Measurements from ENCODE around the gene SPATA13. TPM values are rescaled to one million over a fixed set of nuclear protein-coding genes. Genes with fewer than 3 reads are reported as not detected.

Gene SPATA13
- total RNA-seq, 4 donors from 2014 or later = 9.0 to 46.0 (median 18.7) TPM

DNA sequence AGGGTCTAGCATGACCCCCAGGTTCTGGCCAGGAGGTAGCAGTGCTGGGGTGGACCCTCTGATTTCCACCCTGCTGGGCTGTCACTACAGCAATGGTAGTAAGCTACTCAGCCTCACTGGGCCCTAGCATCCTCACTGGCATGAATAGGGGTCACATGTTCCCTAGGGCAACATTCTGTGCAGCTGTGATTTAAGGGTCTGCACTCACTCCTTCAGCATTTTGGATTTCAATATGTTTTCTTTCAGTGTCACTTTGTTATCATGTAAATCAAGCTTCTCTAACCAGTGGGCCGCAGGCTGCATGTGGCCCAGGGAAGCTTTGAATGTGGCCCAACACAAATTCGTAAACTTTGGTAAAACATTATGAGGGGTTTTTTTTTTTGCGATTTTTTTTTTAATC is 57.8 kb downstream of the SPATA13 start:
- TF ChIP-seq, protein P1, sequence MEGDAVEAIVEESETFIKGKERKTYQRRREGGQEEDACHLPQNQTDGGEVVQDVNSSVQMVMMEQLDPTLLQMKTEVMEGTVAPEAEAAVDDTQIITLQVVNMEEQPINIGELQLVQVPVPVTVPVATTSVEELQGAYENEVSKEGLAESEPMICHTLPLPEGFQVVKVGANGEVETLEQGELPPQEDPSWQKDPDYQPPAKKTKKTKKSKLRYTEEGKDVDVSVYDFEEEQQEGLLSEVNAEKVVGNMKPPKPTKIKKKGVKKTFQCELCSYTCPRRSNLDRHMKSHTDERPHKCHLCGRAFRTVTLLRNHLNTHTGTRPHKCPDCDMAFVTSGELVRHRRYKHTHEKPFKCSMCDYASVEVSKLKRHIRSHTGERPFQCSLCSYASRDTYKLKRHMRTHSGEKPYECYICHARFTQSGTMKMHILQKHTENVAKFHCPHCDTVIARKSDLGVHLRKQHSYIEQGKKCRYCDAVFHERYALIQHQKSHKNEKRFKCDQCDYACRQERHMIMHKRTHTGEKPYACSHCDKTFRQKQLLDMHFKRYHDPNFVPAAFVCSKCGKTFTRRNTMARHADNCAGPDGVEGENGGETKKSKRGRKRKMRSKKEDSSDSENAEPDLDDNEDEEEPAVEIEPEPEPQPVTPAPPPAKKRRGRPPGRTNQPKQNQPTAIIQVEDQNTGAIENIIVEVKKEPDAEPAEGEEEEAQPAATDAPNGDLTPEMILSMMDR (IDR thresholded peaks at IDR 0.05) = no peak
- ATAC-seq (ENCODE audit: low FRiP score) = no peak
- no peak for DNase-seq (ENCODE audit: low spot score)

DNA sequence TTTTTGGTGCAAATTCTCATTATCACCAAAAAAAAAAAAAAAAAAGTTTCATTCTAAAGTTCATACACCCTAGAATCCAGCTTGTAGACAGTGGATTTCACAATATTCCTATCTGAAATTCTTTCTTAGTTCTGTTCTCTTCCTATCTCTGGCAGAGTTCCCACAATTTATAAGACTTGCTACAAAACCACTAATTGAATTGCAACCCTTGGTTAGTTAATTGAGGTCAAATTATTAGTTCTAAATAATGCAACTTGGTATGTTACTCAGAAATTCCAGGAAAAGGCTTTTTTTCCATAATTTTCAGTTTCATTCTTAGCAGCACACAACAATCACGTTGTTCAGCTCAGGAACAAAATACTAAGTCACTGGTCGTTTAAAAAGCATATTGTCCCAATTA is 58.5 kb downstream of the SPATA13 start:
- ATAC-seq (ENCODE audit: low FRiP score) (no peak), DNase-seq (ENCODE audit: low spot score) (no peak)
- TF ChIP-seq, protein P1 (IDR thresholded peaks at IDR 0.05) = no peak

DNA sequence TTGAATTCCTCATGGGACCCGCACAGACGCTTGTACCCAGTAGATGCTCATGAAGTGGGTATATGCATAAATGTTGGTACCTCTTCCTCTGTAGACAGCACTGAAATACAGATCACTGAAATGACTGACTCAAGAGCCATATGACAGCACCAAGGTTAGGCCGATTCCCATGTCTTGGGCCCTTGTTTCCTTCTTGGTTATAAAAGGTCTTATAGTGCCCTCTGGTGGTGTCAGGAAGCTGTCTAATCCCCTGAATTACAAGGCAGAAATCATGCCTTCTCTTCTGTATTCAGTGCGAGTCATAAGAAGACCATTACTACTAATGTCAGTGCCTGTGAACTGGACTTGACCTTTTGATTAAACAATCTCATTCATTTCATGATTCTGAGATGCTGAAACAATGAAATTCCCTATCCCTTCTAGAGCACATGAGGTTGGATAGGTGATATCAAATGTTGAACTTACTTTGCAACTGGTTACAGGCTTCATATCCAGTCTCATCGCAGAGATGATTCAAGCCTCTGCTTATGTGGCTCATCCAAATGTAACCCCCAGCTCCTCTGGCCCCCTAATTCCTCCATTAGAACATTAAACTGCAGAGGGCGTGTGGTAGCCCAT is 59.7 kb downstream of the SPATA13 start:
- TF ChIP-seq, protein P1 (IDR thresholded peaks at IDR 0.05) = peak in 2 of 3 donors; percentile 6 to 48
- ATAC-seq (ENCODE audit: low FRiP score) (peak; percentile 79), DNase-seq (ENCODE audit: low spot score) (no peak)

DNA sequence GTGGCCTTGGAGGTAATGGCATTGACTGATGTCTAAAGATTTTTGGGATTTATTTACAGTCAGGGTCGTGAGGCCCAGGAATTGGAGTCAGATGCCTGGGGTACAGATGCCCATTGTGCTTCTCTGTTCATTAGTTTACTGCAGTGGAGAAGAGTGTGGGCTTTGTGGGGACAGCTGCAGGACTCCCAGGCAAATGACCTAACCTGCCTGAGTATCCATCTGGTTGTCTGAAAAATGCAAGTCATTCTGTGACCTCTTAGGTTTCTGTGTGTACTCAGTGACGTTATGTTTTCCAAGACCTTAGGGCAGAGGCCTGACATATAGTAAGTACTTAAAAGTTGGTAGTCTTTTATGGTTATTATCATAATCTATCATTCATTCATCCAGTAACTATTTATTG is 60.5 kb downstream of the SPATA13 start:
- TF ChIP-seq, protein P1 (IDR thresholded peaks at IDR 0.05) = no peak
- no peak for ATAC-seq (ENCODE audit: low FRiP score)
- DNase-seq (ENCODE audit: low spot score) = no peak

DNA sequence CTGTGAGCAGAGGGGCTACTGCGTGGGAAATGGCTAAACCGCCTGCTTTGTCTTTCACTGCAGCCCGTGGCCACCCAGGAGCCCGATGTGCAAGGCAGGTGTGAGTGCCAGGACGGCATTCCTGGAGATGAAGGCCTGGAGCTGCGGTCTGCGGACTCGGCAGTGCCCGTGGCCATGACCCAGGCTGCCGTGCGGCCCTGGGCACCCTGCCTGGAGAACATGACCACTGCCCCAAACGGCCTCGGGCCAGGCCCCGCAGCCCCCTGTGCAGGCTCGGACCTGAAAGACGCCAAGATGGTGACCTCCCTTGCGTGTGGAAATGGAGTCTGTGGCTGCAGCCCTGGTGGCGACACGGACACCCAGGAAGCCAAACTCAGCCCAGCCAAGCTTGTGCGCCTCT is 62.2 kb downstream of the SPATA13 start:
- TF ChIP-seq, protein P1 (IDR thresholded peaks at IDR 0.05) = no peak

DNA sequence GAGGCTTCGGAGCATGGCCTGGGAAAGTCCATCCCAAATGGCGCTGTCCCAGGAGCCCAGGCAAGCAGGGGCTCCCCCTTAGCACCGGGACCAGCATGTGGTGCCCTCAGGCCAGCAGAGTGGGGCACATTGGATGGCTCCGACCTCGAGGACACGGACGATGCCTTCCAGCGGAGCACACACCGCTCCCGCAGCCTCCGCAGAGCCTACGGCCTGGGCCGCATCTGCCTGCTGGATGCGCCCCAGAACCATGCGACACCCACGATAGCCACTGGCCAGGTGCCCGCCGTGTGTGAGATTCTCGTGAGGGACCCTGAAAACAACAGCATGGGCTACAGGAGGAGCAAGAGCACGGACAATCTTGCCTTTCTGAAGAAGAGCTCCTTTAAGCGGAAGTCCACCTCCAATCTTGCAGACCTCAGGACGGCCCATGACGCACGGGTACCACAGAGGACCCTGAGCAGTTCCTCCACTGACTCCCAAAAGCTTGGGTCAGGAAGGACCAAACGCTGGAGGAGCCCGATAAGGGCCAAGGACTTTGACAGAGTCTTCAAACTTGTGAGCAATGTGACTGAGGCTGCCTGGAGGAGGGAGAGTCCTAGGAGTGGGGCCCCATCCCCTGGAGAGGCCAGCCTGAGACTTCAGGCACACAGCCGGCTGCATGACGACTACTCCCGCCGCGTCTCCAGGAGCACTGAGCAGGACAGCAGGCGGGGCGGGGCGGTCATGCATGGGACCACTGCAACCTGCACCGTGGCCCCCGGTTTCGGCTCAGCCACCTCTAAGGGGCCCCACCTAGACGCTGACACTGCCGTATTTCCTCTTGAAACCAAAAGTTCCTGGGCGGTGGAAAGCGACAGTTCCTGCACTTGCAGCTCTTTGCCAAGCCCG is 63.1 kb downstream of the SPATA13 start:
- TF ChIP-seq, protein P1 (IDR thresholded peaks at IDR 0.05) = no peak
- no peak for DNase-seq (ENCODE audit: low spot score)
- ATAC-seq (ENCODE audit: low FRiP score) = no peak

More for the DNA sequence above, 62.2 kb downstream of the SPATA13 start:
- no peak for DNase-seq (ENCODE audit: low spot score)
- no peak for ATAC-seq (ENCODE audit: low FRiP score)
